HuH-7 (cell line): ENCODE data around the gene IFITM10.

Experiments
- DNase-seq: peaks from one replicate; pipeline ENCODE4 v3.0.0; 2011; ENCODE audit warnings: low spot score

The IFITM10 gene

DNA sequence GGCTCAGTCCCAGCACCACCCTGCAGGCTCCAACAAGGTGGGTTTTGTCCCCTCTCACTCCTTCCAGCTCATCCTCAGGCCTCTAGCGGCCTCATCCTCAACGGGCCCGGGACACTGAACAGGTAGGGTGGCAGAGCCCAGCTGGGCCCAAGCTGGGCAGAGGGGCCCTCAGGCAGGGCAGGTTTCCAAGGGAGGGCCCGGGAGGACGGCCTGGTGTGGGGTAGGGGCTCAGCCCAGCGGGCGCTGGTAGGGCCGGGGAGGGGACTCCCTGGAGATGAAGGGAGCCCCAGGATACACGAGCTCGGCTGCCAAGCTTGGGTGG lies 2.5 kb upstream of the IFITM10 start:
- no peak for DNase-seq

DNA sequence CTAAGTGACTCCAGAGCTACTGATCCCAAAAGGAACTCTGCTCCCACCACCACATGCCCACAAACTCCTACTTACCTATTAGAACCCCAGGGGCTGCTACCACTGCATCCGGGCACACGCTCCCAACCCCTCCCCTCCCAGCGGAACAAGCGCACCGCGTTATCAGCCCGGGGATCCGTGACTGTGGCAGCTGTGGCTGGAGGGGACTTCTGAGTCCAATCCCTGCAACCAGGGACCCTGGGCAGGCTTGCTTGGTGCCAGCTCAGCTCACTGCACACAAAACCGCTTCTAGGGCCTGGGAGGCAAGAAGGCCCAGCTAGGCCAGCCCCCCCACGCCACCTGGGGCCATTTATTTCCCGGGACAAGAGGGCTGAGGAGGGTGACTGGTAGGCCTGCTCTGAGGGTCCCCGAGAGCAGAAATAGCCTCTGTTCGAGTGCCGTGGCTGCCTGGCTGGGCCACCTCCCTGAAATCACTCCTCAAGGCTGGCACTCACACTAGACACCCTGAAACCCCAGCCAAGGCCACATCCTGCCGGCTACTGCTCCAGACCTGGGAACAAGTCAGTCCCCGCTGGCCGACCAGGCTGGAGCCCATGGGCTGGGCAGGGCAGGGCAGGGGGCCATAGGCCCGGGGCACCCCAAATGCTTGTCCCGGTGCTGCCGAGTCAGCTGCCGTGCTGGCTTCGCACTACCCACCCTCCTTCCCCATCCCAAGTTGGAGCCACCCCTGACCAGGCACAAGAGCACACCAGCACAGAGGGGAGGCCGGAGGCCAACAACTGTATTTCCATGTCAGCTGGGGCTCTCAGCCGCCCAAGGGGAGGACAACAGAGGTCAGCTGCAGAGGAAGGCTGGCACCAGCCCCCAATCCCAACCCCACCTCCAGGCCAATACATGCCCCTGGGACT lies 1.9 kb upstream of the IFITM10 start:
- DNase-seq, result no peak

DNA sequence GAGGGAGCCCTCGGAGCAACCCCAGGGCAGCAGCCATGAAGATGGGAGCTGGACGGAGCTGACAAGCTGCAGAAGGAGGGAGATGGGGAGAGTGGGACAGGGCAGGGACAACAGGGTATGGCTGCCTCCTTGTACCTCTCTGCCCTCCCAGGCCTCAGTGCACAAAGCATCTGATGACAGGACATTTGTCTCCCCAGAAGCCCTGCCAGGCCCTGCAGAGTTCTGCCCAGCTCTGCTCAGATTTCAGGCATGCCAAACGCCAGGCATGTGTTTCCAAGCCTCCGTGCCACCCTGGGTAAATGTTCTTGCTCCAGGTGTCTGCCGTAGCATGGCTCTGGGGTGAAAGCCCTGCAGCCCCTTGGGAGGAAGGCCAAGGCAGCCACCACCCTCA lies 1.1 kb upstream of the IFITM10 start:
- DNase-seq, result no peak

DNA sequence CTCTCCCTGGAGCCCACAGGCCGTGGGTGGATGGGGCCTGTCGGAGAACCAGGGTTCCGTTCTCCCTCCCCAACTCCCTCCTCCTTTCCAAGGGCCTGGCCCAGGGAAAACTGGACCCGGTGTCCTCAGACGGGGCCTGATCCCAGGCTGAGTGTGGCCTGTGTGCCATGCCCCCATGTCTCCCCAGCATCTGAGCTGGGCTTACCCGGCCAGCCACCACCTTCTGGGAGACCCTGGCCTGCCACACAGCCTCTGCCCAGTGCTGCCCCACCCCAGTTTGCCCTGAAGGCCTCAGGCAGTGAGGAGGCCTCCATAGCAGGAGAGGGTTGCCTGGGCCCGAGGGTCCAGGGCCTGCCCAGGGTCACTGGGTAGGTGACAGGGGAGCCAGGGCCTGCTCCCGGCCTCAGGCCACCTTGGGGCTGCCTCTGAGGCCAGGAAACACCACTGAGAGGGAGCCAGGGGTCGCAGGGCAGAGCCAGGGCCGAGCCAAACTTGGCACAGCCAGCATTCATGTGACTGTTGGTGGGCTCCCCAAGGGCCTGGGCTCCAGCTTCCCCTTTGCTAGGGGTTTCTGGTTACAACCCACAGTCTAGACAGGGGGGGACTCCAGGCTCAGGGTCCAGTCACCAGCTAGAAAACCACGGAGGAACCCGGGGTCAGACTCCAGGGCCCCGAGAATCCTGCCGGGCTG lies 590 bp upstream of the IFITM10 start:
- no peak for DNase-seq

DNA sequence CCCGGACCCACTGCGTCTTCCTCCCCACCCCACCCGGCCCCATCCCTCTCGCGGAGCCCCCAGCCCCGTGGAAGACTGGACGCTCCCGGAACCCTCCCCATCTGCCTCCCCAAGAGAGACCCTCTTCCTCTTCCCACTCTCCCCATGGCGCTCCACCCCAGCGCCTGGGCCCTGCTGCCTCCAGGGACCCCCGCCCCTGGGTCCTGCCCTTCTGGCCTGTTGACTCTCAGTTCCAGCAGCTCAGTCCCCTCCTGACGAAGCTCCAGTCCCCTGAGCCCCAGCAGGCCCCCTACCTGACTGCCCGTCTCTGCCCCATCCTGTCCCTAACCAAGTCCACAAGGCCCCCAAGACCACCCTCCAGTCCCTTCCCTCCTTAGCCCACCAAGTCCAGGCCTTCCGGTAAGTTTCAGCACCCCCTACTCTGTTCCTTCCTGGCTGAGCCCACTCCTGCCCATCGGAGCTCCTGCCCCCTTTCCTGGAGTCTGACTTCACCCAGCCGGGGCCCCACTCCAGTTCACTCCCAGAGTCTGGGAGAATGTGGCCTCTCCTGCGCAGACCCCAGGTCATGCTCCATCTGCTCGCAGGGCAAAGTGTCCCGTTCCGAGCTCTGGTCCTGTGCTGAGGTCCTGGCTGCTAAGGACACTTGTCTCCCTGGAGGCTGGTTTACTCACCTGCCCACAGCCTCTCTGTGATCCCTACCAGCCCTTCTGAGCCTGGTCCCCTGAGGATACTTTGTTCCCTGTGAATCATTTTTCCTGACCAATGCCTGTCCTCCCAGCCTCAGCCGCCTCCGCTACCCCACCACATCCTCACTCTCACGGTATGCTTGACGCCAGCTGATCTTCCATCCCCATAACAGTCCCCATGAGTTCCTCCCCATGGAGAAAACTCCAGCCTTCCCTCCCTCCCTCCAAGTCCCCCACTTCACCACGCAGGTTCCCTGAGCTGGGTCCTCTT lies 722 bp downstream of the IFITM10 start:
- no peak for DNase-seq

DNA sequence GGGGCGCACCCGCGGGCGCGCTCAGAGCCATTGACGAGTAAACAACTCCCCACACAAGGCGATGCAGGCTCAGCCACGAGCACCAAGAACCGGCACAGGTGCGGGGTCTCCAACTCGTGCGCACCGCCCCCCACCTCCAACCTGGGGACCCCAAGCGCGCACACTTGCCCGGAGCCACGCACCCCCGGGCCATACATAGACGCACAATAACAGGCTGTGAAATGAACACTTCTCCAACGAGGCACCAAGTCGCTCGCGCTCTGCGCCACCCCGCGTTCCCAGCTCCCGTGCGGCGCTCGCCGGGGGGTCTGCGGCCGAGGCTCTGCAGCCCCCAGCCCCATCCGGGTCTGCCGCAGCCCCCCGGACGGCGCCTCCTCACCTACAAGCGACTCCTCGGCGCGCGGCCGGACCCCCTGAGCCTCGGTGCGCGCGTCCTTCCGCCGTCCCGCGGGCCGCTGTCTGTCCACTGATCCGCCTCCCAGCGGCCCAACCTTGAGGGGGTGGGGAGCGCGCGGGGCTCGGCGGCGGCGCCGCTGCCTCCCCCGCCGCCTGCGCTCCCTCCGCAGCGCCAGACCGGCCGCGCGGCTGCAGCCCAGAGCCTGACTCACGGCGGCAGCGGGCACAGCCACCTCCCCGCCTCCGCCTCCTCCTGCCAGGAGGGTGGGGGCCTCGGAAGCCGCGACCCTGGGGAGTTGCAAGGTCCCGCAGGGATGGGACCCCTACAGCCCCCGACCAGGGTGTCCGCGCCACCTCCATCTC lies 1.6 kb downstream of the IFITM10 start:
- no peak for DNase-seq

DNA sequence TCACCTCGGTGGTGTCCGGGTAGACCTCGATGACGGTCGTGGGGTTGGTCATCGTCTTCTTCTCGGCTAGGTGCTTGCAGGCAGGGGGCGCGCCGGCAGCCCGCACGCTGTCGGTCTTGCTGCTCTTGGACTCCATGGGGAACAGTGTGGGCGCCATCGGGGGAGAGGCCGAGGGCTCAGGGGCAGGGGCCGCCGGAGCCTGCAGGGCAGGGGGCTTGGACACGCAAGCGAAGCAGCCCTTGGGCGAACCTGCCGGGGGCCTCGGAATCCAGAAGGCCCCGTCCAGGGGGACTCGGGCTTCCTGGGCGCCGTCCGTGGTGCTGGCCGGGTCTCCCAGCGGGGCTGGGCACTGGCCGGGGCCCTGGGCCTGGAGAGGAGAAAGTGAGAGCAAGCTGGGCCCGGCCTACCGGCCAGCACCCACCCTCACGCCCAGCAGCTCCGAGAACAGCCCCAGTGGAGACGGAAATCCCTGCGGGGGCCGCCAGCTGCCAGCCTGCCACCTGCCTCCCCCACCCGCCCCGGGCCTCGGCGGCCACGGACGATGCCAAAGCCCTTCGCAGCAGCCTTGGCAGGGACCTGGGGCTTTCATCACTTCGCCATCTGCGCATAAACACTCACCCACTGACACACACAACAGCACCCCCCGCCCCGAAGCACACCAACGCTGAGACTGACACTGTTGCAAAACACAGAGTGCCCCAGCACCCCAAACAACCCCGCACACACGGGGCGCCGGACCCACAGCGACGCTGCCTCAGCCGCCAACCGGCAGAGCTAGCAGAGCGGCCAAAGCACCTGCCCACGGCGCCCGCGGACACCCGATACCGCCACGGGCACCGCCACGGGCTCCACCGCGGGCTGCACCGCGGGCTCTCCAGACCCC lies 2.4 kb downstream of the IFITM10 start:
- DNase-seq, result no peak

DNA sequence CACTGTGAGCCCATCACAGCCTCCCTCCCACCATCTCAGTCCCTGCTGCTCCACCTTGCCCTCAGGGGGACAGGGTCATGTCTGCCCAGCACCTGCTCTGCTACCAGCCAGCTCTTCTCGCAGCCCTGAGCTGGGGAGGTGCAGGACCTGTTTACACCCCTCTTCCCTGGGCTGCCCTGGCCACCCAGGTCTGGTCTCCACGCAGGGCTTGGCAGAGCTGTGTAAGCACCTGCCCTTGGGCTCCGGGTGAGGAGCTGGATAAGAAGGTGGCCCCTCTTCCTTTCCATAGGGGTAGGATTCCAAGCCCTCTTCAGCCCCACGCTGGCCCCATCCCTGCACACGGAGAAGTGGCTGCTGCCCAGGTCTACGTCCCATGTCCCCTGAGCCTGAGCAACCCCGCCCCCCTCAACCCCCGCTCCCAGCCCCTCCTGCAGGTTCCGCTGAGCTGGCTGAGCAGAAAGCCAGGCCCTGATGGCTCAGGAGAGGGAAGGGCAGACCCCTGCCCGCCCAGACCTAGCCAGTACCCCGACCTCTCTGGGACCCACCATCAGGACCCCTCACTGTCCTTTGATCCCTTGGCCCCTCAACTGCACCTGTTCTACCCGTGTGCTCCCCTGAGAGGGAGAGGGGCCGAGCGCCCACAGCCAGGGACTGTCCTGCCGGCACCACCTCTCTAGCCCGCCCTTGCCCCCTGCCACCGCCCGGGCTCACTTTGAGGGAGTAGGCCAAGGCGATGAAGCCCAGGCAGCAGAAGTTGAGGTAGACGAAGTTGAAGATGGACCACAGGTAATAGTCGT lies 3.2 kb downstream of the IFITM10 start:
- no peak for DNase-seq

DNA sequence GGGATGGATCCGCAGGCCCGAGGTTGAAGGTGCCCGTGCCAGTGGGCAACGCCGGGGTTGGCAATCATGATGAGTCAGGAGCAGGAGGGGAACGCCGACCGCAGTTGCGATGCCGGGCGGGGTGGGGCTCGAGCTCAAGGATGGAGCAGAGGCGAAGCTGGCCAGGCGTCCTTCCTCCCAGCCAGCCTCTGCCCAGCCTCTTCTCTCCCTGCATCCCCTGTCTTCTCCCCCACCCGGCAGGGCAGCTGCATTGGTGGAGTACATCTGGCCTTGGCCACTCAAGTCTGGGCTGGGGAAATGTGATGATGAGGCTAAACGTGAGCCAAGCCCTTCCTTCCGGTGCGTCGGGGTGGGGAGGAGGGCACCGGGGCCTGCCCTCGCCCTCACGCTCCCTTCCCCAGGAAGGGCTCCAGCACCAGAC lies 3.9 kb downstream of the IFITM10 start:
- DNase-seq, result no peak

DNA sequence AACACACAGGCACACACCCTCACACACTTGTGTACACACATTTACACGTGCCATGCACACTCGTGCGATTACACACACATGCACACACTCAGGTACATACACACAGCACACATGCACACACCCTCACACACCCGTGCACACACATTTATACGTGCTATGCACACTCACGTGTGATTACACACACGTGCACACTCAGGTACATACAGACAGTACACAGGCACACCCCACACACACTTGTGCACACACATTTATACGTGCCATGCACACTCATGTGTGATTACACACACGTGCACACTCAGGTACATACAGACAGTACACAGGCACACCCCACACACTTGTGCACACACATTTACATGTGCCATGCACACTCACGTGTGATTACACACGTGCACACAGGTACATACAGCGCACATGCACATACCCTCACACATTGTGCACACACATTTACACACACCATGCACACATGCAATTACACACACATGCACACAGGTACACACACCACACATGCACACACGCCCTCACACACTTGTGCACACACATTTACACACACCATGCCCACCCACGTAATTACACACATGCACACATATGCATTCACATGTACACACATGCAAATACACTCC lies 4.6 kb downstream of the IFITM10 start:
- no peak for DNase-seq

DNA sequence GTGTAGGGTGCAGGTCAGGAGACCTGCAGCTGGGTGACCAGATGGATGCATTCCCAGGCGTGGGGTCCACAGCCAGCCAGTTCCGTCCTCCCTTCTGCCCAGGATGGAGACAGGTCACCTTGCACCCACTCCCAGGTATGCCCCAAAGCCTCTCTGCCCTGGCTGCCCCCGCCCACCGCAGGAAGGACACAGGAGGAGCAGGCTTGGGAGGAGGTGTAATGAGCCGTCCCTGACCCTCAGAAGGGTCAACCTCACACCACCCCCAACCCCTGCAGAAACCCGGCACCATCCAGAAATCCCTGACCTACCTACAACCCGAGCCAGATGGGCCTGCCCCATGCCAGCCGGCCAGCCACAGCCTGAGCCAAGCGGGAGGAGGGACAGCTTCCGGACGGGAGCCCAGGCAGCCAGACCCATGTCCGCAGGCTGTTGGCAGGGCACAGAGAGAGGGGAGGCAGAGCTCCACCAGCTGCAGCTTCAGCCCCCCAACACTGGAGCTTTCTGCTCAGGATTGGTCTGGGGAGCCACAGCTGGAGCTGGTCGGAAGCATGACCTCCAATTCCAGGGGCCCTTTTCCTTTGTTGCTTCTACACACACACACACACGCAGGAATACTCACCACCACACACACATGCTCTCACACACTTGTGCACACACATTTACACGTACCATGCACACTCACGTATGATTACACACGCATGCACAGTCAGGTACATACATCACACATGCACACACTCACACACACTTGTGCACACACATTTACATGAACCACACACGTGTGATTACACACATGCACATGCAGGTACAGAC lies 5.3 kb downstream of the IFITM10 start:
- DNase-seq, result no peak

DNA sequence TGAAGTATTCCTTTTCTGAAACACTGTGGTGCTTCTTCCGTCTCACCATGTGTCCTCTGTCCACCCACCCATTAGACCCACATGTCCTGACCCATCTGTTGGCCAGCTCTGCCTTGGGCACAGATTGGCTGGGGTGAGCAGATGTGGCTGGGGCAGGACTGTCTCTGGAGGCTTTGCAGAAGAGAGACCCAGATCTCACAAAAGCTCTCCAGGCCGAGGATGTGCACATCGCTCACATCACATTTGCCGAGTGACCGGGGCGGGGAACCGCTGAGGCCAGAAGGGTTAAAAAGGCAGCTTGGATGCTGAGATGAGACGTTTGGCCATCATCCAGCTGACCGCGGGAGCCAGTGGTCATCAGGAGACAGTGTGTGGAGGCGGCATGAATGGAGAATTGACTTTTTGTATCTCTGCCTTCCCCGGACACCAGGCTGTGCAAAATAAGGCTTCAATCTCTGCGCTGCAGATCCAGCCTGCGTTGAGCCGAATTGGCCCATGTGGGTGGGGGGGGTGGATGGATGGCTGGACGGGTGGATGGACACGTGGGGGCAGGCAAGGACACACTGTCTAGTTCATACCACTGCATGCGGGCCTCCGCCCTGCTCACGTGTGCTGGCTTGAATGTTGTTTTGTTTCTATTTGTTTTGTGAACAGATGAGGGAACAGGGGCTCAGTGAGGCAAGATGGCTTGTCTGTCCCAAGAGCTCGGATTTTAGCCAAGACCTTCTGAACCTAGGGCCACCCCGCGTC lies 6.1 kb downstream of the IFITM10 start:
- DNase-seq, result no peak

DNA sequence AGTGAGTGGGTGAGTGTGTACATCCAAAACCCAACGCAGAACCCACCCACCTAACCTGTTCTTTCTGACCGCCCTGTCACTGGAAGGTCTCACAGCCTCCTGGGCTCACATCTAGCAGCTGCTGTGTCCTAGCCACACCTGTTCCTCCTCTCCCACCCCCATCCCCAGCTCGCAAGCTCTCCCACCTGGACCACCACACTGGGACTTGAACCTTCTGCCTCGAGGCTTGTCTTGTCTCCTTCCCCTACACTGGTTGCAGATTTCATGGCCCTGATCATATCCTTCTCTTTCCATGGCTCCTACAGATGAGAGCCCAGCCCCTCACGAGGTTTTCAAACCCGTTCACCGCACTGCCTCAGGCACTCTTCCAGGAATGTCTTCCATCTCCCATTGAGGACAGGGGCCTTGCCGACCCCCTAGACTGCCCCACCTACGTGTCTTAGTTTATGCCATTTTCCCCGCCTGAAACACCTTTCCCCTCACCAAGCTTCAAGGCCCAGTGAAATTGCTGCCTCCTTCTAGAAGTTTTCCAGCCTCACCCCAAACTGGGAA lies 6.7 kb downstream of the IFITM10 start:
- no peak for DNase-seq

DNA sequence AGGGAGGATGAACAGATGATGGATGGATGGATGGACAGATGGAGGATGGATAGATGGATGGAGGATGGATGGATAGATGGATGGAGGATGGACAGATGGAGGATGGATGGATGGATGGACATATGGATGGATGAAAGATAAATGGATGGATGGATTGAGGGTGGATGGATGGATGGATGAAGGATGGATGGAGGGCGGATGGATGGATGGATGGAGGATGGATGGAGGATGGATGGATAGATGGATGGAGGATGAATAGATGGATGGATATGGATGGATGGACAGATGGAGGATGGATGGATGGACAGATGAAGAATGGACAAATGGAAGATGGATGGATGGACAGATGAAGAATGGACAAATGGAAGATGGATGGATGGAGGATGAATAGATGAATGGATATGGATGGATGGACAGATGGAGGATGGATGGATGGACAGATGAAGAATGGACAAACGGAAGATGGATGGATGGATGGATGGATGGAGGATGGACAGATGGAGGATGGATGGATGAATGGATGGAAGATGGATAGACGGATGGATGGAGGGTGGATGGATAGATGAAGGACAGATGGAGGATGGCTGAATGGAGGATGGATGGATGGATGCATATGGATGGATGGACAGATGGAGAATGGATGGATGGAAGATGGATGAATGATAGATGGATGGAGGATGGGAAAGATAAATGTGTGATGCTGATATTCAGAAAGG lies 7.4 kb downstream of the IFITM10 start:
- no peak for DNase-seq

DNA sequence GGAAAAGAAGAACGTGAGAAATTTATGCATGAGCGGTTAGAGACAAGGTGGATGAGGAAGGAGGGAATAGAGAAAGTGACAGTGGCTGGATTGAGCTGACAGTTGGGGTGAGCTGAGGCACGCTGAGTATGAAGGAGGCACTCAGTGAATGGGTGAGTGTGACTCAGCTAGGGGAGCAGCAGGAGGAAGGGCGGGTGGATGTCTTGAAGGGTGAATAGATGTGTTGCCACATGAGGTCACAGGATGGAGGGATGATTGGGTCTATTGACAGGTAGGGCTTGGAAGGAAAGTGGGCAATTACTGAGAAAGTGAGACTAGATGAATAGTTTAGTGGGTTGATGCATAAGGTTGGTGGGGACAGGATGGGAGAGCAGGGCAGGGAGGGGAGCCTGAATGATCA lies 8.0 kb downstream of the IFITM10 start:
- no peak for DNase-seq

DNA sequence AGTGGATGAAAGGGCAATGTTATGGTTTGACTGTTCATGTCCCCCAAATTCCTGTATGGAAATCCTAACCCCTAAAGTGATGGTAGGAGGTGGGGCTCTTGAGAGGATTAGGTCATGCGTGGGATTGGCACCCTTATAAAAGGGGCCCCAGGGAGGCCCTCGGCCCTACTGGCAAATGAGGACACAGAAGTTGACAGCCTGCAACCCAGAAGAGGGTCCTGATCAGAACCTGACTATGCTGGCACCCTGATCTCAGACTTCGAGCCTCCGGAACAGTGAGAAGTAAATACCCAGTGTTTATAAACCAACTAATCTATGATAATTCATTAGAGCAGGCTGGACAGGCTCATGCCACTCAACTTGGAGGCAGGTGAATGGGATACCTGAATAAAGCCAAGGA lies 8.7 kb downstream of the IFITM10 start:
- DNase-seq, result no peak
